ENCODE results near the gene CABLES1.
"Not testable (repeated sequence)": the region's sequence is repeated elsewhere in the genome, so short reads cannot be mapped to it uniquely, and the experiment has no call there.

The CABLES1 gene, protein sequence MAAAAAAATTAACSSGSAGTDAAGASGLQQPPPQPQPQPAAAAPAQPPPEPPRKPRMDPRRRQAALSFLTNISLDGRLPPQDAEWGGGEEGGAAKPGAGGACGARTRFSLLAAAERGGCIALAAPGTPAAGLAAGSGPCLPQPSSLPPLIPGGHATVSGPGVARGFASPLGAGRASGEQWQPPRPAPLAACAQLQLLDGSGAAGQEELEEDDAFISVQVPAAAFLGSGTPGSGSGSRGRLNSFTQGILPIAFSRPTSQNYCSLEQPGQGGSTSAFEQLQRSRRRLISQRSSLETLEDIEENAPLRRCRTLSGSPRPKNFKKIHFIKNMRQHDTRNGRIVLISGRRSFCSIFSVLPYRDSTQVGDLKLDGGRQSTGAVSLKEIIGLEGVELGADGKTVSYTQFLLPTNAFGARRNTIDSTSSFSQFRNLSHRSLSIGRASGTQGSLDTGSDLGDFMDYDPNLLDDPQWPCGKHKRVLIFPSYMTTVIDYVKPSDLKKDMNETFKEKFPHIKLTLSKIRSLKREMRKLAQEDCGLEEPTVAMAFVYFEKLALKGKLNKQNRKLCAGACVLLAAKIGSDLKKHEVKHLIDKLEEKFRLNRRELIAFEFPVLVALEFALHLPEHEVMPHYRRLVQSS

DNA sequence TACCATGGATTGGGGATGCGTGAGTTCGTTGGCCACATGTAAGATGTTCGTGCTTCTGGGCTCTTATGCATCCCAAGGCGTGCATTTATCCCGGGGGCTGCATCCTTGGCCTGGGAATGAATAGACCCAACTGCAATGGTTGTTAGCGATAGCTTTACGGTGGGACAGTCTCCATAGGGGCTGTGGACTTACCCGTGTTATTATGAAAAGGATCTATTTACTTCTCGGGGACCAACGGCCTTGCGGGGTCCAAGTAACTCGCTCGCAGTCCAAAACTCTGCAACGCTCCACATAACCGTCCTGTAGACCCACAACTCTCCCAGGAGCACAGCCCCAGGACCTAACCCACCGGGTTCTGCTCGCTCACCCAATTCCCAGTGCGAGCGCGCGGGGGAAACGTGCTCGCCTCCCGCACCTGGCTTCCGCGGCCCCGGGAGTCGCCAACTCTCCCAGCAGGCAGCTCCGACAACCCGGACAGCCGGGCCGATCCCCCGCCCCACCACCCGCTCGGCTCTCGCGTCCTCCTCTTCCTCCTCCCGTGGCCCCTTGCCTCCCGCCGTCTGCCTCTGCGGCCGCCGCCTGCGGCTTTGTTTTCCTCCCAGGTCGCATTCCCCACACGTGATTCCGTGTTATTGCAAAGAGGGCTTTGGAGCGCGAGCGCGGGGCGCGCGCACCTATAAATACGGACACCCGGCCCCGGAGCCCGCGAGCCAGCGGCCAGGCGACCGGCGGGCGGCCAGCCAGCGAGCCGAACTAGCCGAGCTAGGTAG lies at the start of gene CABLES1:
CABLES1 (plus strand) TSS at position 706 of the 770 bp plus-strand sequence. CDS start 278 bp downstream, outside the sequence.
- ChIA-PET POLR2A (interaction anchor here (0.8 to 4.1 kb wide), 16 partner anchors 8 to 89 kb away, joined by 3 to 26 read pairs (median 5); no protein-coding TSS in a partner anchor), CTCF (interaction anchor here (0.6 to 0.9 kb wide), 2 partner anchors 73 to 81 kb away, joined by 3 read pairs; no protein-coding TSS in a partner anchor)
- peak; percentile 52; the same call in 1 of the 2 replicates for TF ChIP-seq CTBP1 (IDR thresholded peaks at IDR 0.05; ENCODE audit: borderline replicate concordance)
- TF ChIP-seq FOXK2 (IDR thresholded peaks at IDR 0.05): no peak
- TF ChIP-seq L3MBTL2 (conservative IDR thresholded peaks at IDR 0.05): peak; percentile 81
- DNase-seq (ENCODE audit: extremely low spot score): peak; percentile 75

DNA sequence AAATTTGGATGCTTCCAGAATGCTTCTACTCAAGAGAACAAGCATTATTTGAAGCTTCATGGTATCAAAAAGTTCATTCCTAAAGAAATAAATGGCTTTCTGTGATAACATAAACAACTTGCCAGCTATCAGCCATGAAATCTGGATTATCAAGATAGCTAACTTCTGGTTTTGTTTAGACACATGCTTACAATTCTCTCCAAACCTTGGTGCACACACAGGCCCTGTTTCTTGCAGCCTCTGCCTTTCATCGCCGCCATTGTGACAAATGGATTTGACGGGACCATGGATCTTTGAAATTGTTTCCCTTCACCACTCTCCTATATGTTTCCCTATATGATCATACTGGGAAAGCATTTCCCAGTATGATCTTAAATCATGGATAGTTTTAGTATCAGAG lies 47.9 kb upstream of the CABLES1 start:
- ChIA-PET CTCF (no interaction called here), POLR2A (interaction anchor here (0.9 to 1.3 kb wide), 2 partner anchors 47 to 154 kb away, joined by 3 read pairs; partner anchors contain the start of gene RBBP8)
- DNase-seq (ENCODE audit: extremely low spot score): no peak
- TF ChIP-seq FOXK2 (IDR thresholded peaks at IDR 0.05): no peak
- TF ChIP-seq, protein P1, sequence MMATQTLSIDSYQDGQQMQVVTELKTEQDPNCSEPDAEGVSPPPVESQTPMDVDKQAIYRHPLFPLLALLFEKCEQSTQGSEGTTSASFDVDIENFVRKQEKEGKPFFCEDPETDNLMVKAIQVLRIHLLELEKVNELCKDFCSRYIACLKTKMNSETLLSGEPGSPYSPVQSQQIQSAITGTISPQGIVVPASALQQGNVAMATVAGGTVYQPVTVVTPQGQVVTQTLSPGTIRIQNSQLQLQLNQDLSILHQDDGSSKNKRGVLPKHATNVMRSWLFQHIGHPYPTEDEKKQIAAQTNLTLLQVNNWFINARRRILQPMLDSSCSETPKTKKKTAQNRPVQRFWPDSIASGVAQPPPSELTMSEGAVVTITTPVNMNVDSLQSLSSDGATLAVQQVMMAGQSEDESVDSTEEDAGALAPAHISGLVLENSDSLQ (IDR thresholded peaks at IDR 0.05): no peak
- no peak for TF ChIP-seq HDGF (IDR thresholded peaks at IDR 0.05; ENCODE audit: borderline replicate concordance)
- TF ChIP-seq TARDBP (IDR thresholded peaks at IDR 0.05): no peak
- no peak for TF ChIP-seq SUZ12 (IDR thresholded peaks at IDR 0.05)
- TF ChIP-seq FOXA1 (IDR thresholded peaks at IDR 0.05): no peak
- no peak for TF ChIP-seq BHLHE40 (IDR thresholded peaks at IDR 0.05; ENCODE audit: borderline replicate concordance)
- TF ChIP-seq L3MBTL2 (conservative IDR thresholded peaks at IDR 0.05): no peak

DNA sequence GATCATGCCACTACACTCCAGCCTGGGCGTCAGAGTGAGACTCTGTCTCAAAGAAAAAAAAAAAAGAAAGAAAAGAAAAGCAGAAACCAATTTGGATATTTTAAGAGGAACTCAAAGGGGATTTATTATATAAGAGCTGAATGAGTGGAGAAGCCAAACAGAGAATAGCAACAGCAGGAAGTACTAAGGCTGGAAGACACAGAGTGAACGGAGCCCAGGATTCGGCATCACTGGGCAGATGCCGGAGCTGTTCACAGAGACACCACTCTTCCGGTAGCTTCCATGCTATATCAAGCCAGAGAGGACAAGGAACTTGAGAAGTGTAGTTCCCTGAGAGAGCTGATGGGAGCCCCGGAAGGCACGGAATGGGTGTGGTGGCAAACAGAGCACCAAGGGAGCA lies 47.0 kb upstream of the CABLES1 start:
- ChIA-PET CTCF (no interaction called here), POLR2A (no interaction called here)
- TF ChIP-seq FOXA1 (IDR thresholded peaks at IDR 0.05) (no peak), SUZ12 (IDR thresholded peaks at IDR 0.05) (no peak), L3MBTL2 (conservative IDR thresholded peaks at IDR 0.05) (no peak), HDGF (IDR thresholded peaks at IDR 0.05; ENCODE audit: borderline replicate concordance) (no peak), TARDBP (IDR thresholded peaks at IDR 0.05) (no peak), ARNT (IDR thresholded peaks at IDR 0.05) (no peak), FOXM1 (IDR thresholded peaks at IDR 0.05; ENCODE audit: borderline replicate concordance) (no peak), FOXK2 (IDR thresholded peaks at IDR 0.05) (no peak)
- DNase-seq (ENCODE audit: extremely low spot score): no peak

DNA sequence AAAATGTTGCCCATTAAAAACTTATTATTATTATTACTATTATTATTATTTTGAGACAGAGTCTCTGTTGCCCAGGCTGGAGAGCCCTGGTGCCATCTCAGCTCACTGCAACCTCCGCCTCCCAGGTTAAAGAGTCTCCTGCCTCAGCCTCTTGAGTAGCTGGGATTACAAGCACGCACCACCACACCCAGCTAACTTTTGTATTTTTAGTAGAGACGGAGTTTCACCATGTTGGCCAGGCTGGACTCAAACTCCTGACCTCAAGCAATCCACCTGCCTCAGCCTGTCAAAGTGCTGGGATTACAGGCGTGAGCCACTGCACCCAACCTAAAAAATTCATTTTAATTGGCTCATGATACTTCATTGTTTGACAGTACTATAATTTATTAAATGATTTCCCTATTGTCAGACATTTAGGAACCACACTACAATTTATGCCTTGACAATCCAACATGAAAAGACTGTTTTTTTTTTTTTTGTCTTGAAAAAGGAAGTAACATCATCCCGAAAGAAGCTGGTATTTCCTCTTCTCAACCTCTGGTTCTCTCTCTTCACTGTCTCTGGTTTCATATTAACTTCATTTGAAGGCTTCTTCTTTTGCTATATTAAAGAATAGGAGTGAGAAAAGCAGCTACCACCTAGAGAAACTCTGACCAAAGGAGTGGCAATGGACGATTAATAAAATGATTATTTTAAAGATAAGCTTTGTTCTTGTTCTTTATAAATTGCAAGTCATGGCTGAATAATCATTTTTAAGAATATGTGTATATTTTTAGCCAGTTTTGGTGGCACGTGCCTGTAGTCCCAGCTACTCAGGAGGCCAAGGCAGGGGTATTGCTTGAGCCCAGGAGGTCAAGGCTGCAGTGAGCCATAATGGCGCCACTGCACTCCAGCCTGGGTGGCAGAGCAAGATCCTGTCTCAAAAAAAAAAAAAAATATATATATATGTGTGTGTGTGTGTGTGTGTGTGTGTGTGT lies 44.0 kb upstream of the CABLES1 start:
- CTCF ChIA-PET; DNase-seq (ENCODE audit: extremely low spot score): not testable (repeated sequence)
- POLR2A ChIA-PET: interaction anchor here (0.7 kb wide), 1 partner anchor 121 kb away, joined by 4 read pairs; no protein-coding TSS in a partner anchor

DNA sequence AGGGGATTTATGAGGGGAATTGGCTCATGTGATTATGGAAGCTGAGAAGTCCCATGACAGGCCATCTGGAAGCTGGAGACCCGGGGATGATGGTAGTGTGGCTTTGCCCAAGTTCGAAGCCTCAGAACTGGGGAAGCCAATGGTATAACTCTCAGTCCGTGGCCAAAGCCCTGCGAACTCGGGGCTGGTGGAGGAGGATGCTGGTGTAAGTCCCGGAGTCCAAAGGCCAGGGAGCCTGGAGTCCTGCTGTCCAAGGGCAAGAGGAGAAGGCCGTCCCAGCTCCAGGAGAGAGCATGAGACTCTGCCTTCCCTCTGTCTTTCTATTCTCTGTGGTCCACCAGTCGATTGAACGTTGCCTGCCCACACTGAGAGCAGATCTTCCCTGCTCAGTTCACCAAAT lies 43.2 kb upstream of the CABLES1 start:
- ChIA-PET POLR2A (interaction anchor here (0.7 kb wide), 1 partner anchor 120 kb away, joined by 4 read pairs; no protein-coding TSS in a partner anchor), CTCF (no interaction called here)
- TF ChIP-seq NFRKB (IDR thresholded peaks at IDR 0.05) (no peak), HDGF (IDR thresholded peaks at IDR 0.05; ENCODE audit: borderline replicate concordance) (no peak), SUZ12 (IDR thresholded peaks at IDR 0.05) (no peak), ZNF384 (IDR thresholded peaks at IDR 0.05) (no peak), SP1 (IDR thresholded peaks at IDR 0.05) (no peak), FOXA1 (IDR thresholded peaks at IDR 0.05) (no peak), FOXK2 (IDR thresholded peaks at IDR 0.05) (no peak), BHLHE40 (IDR thresholded peaks at IDR 0.05; ENCODE audit: borderline replicate concordance) (no peak), FOXM1 (IDR thresholded peaks at IDR 0.05; ENCODE audit: borderline replicate concordance) (no peak), CTBP1 (IDR thresholded peaks at IDR 0.05; ENCODE audit: borderline replicate concordance) (no peak), ELF4 (IDR thresholded peaks at IDR 0.05) (no peak), LEF1 (IDR thresholded peaks at IDR 0.05; ENCODE audit: borderline replicate concordance) (no peak), TARDBP (IDR thresholded peaks at IDR 0.05) (no peak), ARNT (IDR thresholded peaks at IDR 0.05) (no peak), L3MBTL2 (conservative IDR thresholded peaks at IDR 0.05) (no peak)
- TF ChIP-seq, protein P1 (IDR thresholded peaks at IDR 0.05): no peak
- DNase-seq (ENCODE audit: extremely low spot score): no peak

DNA sequence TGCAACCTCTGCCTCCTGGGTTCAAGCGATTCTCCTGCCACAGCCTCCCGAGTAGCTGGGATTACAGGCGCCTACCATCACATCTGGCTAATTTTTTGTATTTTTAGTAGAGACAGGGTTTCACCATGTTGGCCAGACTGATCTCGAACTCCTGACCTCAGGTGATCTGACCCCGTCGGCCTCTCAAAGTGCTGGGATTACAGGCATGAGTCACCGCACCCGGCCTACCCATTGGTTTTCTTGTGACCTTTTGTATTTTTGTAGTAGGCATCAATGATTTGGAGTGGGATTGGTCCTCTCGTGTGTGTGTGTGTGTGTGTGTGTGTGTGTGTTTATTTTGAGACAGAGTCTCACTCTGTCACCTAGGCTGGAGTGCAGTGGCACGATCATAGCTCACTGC lies 42.2 kb upstream of the CABLES1 start:
- POLR2A ChIA-PET; CTCF ChIA-PET; DNase-seq (ENCODE audit: extremely low spot score): not testable (repeated sequence)
